Neural progenitor cell (in vitro differentiated cells): ENCODE data around the gene KRTAP1-3.
"Not testable (repeated sequence)": the region's sequence is repeated elsewhere in the genome, so short reads cannot be mapped to it uniquely, and the experiment has no call there.

Source experiments
- CTCF ChIP-seq: fragments of 200-600 bp; sonication (generic); IDR thresholded peaks from 2 replicates; pipeline ENCODE4 v1.5.1; 2017; ENCODE audit warnings: antibody characterized with exemption, mild to moderate bottlenecking
- EZH2 ChIP-seq: fragments of 200-600 bp; sonication (generic); IDR thresholded peaks from 2 replicates; pipeline ENCODE4 v1.6.1; 2017; ENCODE audit warnings: antibody characterized with exemption, mild to moderate bottlenecking, moderate library complexity
- EZH2phosphoT487 ChIP-seq: fragments of 200-600 bp; sonication (generic); IDR thresholded peaks from 2 replicates; pipeline ENCODE4 v1.6.1; 2017; ENCODE audit warnings: antibody characterized with exemption

GRCh38 chr17:40999563-40999962, 35.1 kb downstream of the KRTAP1-3 start, which contains the start of gene KRTAP3-2:
- TF ChIP-seq CTCF, EZH2, EZH2phosphoT487: not testable (repeated sequence)
